GM04504 (cell line): ENCODE measurements around the gene PADI3.
"Not testable (repeated sequence)": the region's sequence is repeated elsewhere in the genome, so short reads cannot be mapped to it uniquely, and the experiment has no call there.

ENCODE experiments used
- DNase-seq: peaks from one replicate; pipeline ENCODE4 v3.0.0-alpha.2; 2012; ENCODE audit warnings: low read depth

PADI3 gene

DNA sequence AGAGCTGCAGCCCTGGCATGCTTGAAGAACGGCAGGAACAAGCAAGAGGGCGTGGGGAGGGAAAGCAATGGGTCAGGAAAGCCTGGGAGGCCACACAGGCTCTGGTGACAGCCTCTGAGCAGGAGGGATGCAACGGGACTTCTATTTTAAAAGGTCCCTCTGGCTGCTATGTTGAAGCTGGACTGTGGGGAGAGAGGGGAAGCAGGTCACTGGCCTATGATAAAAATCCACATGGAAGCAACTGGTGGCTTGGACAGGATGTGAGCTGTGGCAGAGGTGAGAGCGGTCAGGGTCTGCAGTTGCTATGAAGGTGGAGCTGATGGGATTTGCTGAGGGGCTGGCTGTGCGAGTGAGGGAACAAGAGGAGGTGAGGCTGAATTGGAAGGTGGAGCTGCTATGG lies 32.8 kb upstream of the PADI3 start:
- no peak for DNase-seq

DNA sequence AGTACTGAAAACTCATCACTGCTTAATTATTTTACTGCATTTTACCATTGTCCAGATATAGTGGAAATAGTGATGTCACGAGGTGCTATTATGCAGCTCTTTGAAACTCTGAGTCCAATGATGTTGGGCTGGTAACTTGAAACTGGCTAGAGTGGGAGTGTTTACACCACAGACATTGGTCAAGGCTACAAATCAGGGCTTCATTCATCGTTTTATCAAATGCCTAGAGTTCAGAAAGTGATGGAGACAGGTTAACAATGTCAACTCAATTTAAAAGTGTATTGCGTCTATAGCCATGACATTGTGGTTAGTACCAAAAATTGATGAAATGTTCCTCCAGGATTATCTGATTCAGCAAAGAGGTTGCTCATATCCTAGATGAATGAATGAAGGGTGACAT lies 31.3 kb upstream of the PADI3 start:
- no peak for DNase-seq

DNA sequence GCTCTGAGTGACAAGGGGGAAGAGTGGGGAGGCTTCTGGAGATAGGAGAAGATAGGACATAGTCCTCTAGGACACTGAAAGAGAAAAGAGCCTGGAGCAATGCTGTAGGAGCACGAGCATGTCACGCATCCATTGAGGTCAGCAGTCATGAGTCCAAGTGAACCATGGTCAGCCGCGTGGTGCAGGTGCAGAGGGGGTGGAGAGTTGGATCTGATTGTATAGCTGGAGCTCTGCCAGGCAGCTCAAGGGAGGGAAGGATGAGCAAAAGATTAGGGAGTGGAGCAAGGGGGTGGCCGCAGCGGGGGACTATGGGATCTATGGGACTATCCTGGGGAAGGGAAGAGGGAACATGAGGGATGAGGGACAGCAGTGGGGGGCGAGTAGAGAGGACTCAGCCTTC lies 30.0 kb upstream of the PADI3 start:
- DNase-seq, result no peak

DNA sequence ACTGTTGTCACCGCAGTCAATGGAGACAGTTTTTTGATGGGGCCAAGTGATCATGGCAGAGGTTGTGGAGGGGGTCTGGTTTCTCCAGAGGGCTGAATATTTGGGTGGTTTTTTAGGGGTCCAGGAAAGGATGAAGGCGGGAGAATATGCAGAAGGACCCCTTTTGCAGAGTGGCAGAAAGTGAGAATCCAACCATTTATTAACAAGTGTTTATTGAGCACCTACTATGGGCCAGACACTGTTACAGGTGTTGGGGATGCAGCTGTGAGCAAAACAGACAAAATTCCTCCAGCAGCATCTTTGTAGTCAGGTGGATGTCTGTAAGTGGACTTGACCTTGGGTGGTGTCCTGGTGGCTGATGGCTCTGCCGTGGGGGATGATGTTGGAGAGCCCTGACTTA lies 28.6 kb upstream of the PADI3 start:
- DNase-seq, result no peak

DNA sequence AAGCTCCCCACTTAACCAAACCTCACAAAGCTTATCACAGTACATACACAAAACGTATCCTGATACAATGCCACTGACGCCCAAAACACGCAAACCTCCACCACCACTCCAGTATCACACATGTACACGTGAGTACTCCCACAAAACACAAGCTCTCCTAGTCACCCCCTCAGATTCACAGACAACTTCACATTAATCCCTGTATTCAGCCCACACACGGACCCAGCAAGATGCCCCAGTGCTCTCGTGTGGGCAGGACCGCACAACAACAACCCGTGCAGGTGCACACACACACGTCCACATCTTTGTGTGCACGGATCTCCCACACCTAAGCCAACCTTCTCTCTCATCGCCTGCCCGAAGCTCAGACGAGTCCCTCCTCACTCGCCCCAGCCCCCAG lies 26.3 kb upstream of the PADI3 start:
- no peak for DNase-seq

DNA sequence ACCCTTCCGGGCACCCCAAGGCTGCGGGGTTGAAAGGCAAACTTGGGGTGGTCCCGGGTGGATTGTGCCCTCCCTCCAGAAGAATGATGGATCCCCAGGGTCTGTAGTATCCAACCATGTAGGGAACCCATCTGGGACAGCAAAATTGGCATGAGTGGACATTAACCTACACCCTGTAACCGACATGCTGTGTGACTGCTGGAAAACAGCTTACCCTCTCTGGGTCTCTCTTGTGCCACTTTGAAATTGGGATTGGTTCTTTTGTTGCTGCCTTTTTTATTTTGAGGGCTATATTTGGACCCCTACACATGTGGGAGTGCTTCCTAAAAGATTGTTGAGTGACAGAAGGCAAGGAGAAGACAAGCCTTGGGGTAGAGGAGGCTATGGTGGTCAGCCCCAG lies 24.5 kb upstream of the PADI3 start:
- no peak for DNase-seq

DNA sequence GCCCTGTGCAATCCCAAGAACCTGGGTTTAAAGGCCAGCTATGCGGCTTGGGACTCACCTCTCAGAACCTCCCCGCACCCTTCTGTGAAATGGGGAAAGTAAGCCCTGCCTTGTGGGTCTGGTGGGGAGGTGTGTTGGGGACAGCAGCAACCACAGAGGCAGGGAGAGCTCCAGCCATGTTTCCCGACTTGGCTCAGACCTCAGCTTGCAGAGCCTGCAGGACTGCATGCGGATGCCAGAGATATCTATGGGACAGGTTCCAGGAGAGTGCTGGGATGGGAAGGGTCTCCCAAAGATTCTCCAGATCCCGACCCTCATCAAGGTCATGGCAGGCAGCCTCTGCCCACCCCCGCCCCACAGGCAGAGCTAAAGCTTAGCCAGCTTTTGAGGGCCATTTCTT lies 23.8 kb upstream of the PADI3 start:
- DNase-seq, result no peak

DNA sequence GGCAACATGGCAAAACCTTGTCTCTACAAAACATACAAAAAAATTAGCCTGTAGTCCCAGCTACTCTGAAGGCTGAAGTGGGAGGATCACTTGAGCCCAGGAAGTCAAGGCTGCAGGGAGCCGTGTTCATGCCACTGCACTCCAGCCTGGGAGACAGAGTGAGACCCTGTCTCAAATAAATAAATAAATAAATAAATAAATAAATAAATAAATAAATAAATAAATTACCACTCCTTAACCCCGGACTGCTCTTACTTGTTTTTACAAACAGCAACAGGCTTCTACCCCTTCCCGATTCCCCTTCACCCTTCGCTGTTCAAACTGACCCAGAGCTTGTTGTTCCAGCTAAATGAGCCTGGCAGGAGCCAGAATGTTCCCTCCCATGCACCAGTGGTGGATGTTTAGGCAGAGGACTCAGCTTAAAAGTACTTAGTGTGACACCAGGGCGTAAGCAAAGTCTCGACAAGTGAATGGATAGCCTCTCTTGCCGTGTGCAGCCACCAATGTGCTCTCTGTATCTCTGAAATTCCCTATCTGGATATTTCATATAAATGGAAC lies 21.5 kb upstream of the PADI3 start:
- DNase-seq, result no peak

DNA sequence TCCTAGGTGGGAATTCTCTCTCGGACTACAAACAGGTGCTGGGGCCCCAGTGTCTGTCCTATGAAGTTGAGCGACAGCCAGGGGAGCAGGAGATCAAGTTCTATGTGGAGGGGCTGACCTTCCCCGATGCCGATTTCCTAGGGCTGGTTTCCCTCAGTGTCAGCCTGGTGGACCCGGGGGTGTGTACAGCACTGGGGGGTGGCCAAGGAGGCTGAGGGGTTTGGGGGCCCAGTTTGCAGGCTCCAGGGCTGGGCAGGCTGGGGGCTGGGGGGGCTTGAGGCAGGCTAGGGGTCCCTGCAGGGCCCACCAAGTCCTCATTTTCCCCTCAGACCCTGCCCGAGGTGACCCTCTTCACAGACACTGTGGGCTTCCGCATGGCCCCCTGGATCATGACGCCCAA lies 20.3 kb upstream of the PADI3 start:
- no peak for DNase-seq

DNA sequence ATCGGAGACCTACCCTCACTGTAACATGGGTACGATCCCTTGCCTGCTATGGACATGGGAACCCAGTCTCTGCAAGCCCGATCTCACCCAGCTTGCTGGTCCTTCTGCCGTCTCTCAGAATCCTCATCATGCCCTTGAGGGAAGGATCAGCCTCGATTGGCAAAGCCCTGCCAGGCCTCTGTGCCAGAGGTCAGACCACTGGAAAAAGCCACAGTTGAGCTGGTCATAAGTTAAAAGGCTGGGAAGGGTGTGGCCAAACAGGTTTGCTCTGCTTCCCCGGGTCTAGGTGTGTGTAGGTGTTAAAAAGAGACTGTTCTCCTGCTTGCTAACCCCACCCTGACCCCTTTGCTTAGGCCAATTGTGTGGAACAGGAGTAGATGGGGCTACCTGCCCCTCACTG lies 19.5 kb upstream of the PADI3 start:
- DNase-seq, result no peak

DNA sequence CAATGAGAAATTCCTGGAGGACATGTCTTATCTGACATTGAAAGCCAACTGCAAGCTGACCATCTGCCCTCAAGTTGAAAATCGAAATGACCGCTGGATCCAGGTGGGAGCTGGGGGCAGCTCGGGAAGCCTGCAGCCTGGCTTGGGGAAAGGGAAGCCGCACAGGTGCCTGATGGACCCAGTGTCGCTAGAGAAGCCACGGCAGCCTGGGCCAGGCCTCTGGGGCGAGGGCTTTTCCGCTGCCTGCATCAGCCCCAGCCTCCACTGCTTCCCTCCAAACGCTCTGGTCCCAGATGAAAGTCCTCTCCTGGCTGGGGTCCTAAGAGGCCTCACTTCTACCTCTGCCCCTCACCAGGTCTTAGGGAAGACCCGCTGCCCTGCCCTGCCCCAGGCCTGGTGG lies 18.8 kb upstream of the PADI3 start:
- DNase-seq, result no peak

DNA sequence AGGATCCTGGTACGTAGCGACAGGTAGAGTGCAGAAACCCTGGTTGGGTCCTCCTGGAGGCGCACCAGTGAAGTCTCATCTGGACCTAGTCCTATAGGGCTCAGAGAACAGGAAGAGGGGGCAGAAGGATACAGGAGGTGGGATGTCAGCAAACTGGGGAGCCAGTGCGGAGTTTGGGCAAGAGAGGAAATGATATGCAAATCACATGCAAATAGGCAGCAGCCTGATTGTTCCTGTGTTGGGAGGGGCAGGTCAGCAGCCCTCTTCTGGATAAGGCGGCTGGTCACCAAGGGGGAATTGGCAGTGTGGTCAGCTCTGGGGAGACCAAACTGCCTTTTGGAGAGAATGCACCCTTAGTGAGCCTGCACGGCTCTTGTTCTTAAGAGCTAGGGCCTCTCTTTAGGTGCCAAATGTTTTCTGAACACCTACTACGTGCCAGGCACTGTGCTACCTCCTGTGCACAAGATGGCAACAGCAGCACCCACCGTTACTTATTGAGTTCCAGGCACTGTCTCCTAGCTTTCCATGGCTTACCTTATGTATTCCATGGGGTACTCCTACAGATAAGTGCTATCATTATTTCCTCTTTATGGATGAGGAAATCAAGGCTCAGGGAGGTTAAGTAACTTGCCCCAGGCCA lies 18.1 kb upstream of the PADI3 start:
- no peak for DNase-seq

DNA sequence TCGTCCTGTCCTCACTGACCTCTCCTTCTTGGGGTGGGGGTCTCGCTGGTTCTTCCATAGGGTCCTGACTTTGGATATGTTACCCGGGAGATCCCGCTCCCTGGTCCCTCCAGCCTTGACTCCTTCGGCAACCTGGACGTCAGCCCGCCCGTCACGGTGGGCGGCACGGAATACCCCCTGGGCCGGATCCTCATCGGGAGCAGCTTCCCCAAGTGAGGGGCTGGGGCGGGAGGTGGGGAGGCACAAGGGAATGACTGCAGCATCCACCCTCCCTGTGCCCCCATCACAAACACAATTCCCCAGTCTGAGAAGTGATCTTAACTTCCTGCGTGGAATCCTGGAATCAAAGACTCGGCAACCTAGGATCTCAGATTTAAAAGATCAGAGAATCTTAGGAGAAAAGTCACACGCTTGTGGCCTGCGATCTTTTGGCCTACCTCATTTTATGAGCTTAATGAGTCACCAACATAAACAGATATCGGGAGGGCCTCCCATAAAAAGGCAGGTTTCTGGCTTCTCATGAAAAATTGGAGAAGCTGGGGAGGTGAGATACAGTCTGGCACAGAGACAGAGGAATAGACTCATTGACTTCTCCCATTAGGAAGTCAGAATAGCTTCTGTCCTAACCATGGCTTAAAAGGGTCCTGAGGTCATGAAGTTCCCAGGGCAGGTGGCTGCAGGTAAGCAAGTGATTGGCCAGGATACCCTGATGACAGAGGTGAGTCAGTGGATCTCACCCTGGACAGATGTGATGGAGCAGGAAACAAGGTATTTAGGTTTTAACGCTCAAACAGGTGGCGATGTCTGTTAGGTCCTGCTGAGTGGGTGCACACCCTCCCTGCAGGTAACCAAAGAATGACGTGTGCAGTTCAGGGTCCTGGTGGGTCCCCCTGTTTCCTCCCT lies 15.9 kb upstream of the PADI3 start:
- peak; percentile 82 for DNase-seq

DNA sequence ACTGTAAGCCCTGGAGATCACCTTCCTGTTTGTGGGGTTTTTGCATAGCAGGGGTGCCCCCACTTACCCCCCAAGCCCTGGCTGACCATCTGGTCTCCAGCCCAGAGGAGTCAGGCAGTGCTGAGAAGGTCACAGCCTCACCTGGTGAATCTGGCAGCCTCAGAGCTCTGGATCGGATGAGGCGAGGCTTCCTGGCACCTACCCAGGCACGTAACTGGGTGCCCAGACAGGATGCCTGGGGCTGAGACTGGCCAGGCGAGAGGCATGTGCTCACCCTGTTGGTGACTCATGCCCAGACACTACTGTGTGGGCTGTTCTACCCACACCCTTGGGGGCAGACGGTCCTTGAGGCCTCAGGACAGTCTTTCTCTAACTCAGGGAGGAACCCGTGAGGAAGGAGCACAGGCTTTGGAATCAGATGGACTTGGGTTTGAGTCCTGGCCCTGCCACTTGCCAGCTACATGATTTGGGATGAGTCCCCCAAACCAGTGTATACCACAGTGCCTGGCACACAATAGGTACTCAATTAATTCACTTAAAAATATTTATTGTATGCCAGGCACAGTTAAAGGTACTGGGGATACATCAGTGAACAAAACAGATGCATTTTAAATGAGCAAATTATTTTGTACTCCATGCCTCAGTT lies 15.1 kb upstream of the PADI3 start:
- DNase-seq, result peak; percentile 78

DNA sequence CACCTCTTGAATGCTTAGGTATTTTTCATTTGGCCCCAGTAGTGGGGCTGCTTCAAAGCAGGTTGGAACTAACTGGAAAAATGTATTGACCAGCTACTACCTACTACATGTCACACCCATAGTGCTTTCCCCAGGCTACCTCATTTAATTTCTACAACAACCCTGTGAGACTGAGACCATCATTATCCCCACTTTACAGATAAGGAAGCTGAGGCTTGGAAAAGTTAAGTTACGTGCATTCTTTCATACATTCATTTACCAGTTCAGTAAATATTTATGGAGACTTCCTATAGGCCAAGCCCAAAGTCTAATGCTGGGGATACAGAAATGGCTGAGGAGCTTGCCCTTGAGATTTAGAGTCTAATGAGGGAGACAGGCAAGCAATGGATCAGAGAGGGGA lies 14.5 kb upstream of the PADI3 start:
- no peak for DNase-seq

DNA sequence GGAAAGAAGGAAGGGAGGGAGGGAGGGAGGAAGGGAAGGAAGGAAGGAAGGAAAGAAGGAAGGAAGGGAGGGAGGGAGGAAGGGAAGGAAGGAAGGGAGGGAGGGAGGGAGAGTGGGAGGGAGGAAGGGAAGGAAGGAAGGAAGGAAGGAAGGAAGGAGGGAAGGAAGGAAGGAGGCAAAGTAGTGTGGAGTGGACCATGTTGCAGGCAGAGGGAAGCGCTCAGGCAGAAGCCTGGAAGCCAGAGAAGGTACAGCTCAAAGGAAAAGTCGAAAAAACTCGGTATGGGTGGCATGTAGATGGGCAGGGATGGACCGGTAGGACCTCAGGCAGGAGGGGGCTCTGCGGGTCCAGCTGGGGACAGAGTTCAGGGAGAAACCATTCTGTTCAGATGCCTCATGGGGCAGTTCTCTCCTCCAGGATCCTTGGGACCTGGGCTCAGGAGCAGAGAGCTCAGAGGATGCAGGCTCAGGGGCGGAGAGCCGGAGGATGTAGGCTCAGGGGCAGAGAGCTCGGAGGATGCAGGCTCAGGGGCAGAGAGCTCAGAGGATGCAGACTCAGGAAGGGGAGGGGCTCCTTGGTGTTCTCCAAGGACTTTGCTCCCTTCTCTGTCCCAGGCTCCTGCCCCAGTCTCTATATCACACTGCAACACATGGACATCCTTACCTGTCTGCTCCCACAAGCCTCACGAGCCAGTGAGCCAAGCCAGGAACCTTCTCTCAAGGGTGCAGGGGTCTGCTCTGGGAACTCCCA lies 13.6 kb upstream of the PADI3 start:
- no peak for DNase-seq

DNA sequence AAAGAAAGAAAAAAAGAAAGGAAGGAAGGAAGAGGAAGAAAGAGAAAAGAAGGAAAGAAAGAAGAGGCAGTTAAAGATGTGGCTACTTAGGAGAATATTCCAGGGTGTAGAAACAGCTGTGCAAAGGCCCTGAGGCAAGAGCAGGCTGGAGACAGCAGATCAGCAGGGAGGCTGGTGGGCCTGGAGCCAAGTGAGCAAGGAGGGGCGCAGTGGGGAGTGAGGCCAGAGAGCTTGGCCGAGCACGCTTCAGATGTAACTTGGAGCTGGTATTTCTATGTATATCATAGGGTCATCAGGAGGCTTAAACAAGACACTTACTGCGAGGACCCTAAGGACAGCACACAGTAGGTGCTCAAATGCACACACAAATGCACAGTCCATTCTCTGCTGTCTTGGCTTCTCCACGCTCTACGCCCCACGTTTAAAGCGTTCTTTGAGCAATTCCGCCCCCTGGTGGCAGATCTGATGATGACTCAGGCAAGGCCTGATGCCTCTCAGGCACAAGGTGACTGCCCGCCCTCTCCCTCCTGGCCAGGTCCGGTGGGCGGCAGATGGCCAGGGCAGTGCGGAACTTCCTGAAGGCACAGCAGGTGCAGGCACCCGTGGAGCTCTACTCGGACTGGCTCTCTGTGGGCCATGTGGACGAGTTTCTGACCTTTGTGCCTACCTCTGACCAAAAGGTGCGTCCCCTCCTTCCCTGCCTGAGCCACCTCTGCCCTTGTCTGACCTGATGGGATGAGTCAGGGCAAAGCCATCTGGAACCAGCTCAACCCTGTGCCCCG lies 11.9 kb upstream of the PADI3 start:
- DNase-seq, result no peak

DNA sequence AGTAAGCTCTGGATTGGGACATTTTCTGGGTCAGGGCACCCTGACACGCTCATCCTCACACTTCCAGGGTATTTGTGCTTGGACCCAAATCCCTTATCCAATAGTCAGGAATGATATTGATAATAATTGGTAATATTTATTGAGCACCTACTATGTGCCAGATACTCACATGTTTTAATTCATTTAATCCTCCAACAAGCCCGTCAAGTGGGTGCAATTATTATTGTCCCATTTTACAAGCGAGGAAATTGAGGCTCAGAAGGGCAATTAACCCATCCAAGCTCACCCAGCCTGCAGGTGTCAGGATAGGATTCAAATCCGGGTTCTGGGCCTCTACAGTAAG lies 11.4 kb upstream of the PADI3 start:
- no peak for DNase-seq

DNA sequence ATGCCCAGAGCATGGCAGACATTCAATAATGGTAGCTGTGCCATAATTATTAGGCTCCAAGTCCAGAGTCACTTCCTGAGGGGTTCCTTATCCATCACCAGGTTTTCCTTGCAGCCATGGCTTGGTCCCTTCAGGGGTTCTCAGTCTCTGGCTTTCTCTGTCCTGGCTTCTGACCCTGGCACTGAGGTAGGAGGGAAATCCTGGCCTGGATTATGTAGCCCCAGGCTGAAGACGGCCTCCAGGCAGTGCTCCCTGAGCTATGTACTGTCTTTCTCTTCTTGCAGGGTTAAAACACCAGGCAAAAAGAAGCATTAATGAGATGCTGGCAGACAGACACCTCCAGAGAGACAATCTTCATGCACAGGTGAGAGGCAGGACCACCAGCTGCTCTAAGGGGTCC lies 9.5 kb upstream of the PADI3 start:
- peak; percentile 82 for DNase-seq

DNA sequence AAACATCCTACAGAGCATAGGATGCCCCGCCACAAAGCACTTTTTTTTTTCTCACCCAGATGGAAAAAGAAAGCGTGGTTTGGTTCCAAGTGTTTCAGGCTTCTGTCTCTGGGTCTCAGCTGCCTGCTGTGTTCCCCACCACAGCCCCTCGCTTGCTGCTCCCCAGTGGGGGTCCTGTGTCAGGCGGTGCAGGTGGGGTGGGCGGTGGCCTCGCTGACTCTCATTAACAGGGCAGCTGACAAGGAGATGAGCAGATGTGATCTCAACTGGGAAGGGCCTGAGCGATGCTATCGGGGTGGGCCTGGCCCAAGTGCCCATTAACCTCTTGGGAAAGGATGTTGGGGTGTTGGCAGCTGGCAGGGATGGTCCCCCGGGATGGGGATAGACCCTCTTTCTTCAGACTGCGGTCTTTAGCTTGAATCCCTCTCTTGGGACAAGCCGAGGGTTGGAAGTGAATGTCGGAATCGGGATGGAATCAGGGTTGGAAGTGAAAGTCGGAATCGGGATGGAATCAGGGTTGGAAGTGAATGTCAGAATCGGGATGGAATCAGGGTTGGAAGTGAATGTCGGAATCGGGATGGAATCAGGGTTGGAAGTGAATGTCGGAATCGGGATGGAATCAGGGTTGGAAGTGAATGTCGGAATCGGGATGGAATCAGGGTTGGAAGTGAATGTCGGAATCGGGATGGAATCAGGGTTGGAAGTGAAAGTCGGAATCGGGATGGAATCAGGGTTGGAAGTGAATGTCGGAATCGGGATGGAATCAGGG lies 7.7 kb upstream of the PADI3 start:
- DNase-seq, result not testable (repeated sequence)

DNA sequence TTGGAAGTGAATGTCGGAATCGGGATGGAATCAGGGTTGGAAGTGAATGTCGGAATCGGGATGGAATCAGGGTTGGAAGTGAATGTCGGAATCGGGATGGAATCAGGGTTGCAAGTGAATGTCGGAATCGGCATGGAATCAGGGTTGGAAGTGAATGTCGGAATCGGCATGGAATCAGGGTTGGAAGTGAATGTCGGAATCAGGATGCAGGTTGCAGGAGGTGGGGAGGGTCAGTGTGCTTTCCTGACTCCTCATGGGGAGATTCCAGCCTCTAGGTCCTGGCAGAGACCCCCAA lies 7.2 kb upstream of the PADI3 start:
- DNase-seq, result not testable (repeated sequence)
